Measurements from ENCODE around the gene SLC35A3. TPM values are rescaled to one million over a fixed set of nuclear protein-coding genes. Genes with fewer than 3 reads are reported as not detected.
"Not testable (repeated sequence)": the region's sequence is repeated elsewhere in the genome, so short reads cannot be mapped to it uniquely, and the experiment has no call there.

Gene SLC35A3
- total and polyA plus RNA-seq, 9 donors = 8.7 to 17.7 (median 12.6) TPM

DNA sequence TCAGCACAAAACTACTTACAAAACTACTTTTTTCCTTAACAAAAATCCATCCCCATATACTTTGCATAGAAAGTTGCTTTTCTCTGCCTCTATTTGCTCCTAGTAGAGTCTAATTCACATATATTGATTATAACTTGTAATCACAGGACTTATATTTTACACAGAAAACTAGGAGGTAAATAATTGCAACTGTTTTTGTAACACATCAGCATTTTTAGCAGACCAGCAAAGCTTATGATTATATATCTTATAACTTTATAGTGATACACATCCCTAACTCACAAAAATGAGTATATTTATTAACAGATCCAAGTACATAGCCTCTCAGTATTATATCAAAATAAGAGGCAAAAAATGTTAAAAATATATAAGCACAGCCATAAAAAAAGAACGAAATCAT, 17.3 kb upstream of the SLC35A3 start:
- no peak for DNase-seq
- H3K36me3 ChIP-seq (ENCODE audit: control insufficient read depth, insufficient read depth, low read length) = no peaks in the 10 kb centered on the region
- no CpG with 5 or more reads among the region's 1 CpG for WGBS (ENCODE audit: insufficient coverage)
- no peaks in the 10 kb centered on the region for H3K4me1 ChIP-seq (ENCODE audit: control insufficient read depth, insufficient read depth, low read length)
- H3K27ac ChIP-seq (ENCODE audit: low read length) = no peak overlapping the region
- H3K9me3 ChIP-seq (replicated peaks; ENCODE audit: control insufficient read depth, low read depth, low read length) = no peaks in the 10 kb centered on the region
- no peak overlapping the region for H3K4me3 ChIP-seq (ENCODE audit: low read length)
- H3K27me3 ChIP-seq (ENCODE audit: control insufficient read depth, insufficient read depth, low read length) = no peaks in the 10 kb centered on the region

DNA sequence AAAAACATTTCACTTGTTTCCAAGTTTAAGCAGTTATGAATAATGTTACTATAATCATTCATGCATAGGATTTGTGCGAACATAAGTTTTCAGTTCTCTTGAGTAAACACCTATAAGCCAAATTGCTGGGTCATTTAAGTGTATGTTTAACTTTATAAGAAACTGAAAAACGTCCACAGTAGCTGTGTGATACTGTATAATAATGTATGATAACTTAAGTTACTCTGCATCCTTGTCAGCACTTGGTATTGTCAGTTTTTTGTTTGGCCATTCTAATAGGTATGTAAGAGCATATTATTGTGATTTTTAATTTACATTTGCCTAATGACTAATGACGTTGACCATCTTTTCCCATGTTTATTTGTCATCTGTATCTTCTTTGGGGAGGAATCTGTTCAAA, 14.4 kb upstream of the SLC35A3 start:
- no peak overlapping the region for H3K4me3 ChIP-seq (ENCODE audit: low read length)
- no peaks in the 10 kb centered on the region for H3K9me3 ChIP-seq (replicated peaks; ENCODE audit: control insufficient read depth, low read depth, low read length)
- no peaks in the 10 kb centered on the region for H3K27me3 ChIP-seq (ENCODE audit: control insufficient read depth, insufficient read depth, low read length)
- no peaks in the 10 kb centered on the region for H3K4me1 ChIP-seq (ENCODE audit: control insufficient read depth, insufficient read depth, low read length)
- no peak for DNase-seq
- no peaks in the 10 kb centered on the region for H3K36me3 ChIP-seq (ENCODE audit: control insufficient read depth, insufficient read depth, low read length)
- H3K27ac ChIP-seq (ENCODE audit: low read length) = no peak overlapping the region
- WGBS (ENCODE audit: insufficient coverage) = no CpG with 5 or more reads among the region's 3 CpGs

DNA sequence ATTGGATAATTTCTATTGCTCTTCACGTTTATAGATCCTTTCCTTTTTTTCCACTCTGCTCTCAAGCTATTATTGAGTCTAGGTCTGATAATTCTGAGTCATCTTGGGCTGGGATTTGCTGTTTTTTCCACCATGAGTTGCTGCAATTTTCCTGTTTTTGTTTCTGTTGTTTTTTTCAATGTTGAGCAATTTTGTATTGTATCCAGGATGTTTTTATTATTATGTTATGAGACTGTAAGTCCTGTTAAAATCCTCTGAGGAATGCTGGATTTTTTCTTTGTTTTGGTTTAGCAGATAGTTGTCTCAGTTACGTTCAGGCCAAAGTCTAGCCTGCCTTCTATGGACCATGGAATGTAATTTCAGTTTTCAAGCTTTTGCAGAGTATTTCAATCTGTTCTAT, 13.0 kb upstream of the SLC35A3 start:
- H3K4me3 ChIP-seq (ENCODE audit: low read length) = no peak overlapping the region
- no peaks in the 10 kb centered on the region for H3K36me3 ChIP-seq (ENCODE audit: control insufficient read depth, insufficient read depth, low read length)
- peak; percentile 89 for DNase-seq
- H3K9me3 ChIP-seq (replicated peaks; ENCODE audit: control insufficient read depth, low read depth, low read length) = no peaks in the 10 kb centered on the region
- no peaks in the 10 kb centered on the region for H3K27me3 ChIP-seq (ENCODE audit: control insufficient read depth, insufficient read depth, low read length)
- WGBS (ENCODE audit: insufficient coverage) = 0% methylated on average over 1 of the region's 2 CpGs
- H3K4me1 ChIP-seq (ENCODE audit: control insufficient read depth, insufficient read depth, low read length) = no peaks in the 10 kb centered on the region
- H3K27ac ChIP-seq (ENCODE audit: low read length) = no peak overlapping the region

DNA sequence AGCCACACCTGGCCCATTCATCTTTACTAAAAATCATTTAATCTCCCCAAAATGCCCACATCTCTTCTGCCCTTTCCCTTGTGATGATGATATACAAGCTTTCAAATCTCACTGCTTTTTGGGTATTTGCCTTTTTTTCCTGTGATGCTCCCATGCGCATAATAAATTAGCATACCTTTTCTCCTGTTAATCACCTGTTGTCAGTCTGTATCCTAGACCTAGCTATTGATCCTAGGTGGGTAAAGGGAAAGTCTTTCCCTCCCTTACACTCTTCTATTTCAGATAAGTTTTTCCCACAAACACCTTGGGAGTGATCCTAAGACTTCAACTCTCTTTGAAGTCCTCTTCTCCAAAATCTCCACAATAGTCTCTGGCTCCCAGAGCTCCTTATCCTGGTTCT, 12.0 kb upstream of the SLC35A3 start:
- no peaks in the 10 kb centered on the region for H3K36me3 ChIP-seq (ENCODE audit: control insufficient read depth, insufficient read depth, low read length)
- no peaks in the 10 kb centered on the region for H3K4me1 ChIP-seq (ENCODE audit: control insufficient read depth, insufficient read depth, low read length)
- no peak overlapping the region for H3K4me3 ChIP-seq (ENCODE audit: low read length)
- no CpG with 5 or more reads among the region's 1 CpG for WGBS (ENCODE audit: insufficient coverage)
- no peaks in the 10 kb centered on the region for H3K27me3 ChIP-seq (ENCODE audit: control insufficient read depth, insufficient read depth, low read length)
- no peak for DNase-seq
- H3K9me3 ChIP-seq (replicated peaks; ENCODE audit: control insufficient read depth, low read depth, low read length) = no peaks in the 10 kb centered on the region
- no peak overlapping the region for H3K27ac ChIP-seq (ENCODE audit: low read length)

DNA sequence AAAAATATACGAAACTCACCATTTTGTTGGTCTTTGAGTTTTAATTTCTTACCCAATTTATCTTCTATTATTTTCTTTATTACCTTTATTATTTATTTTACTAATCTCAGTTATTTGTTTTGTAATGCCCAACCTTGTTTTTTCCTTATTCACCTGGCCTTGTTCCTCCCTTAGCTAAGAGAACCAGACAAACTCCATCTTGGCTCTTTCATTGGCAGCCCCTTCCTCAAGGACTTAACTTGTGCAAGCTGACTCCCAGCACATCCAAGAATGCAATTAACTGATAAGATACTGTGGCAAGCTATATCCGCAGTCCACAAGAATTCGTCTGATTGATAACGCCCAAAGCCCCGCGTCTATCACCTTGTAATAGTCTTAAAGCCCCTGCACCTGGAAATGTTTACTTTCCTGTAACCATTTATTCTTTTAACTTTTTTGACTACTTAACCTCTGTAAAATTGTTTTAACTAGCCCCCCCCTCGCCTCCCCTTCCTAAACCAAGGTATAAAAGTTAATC, 10.5 kb upstream of the SLC35A3 start:
- H3K27me3 ChIP-seq (ENCODE audit: control insufficient read depth, insufficient read depth, low read length); H3K36me3 ChIP-seq (ENCODE audit: control insufficient read depth, insufficient read depth, low read length); H3K4me1 ChIP-seq (ENCODE audit: control insufficient read depth, insufficient read depth, low read length); H3K27ac ChIP-seq (ENCODE audit: low read length); DNase-seq; H3K9me3 ChIP-seq (replicated peaks; ENCODE audit: control insufficient read depth, low read depth, low read length); H3K4me3 ChIP-seq (ENCODE audit: low read length): not testable (repeated sequence)
- WGBS (ENCODE audit: insufficient coverage) = 46% methylated on average over 6 of the region's 7 CpGs

DNA sequence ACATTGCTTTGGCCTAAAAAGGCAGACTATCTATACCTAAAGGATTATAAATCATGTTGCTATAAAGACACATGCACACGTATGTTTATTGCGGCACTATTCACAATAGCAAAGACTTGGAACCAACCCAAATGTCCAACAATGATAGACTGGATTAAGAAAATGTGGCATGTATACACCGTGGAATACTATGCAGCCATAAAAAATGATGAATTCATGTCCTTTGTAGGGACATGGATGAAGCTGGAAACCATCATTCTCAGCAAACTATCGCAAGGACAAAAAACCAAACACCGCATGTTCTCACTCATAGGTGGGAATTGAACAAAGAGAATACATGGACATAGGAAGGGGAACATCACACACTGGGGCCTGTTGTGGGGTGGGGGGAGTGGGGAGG, 9.5 kb upstream of the SLC35A3 start:
- H3K9me3 ChIP-seq (replicated peaks; ENCODE audit: control insufficient read depth, low read depth, low read length); H3K27ac ChIP-seq (ENCODE audit: low read length); H3K27me3 ChIP-seq (ENCODE audit: control insufficient read depth, insufficient read depth, low read length); DNase-seq; H3K4me3 ChIP-seq (ENCODE audit: low read length); H3K36me3 ChIP-seq (ENCODE audit: control insufficient read depth, insufficient read depth, low read length); H3K4me1 ChIP-seq (ENCODE audit: control insufficient read depth, insufficient read depth, low read length): not testable (repeated sequence)
- no CpG with 5 or more reads among the region's 5 CpGs for WGBS (ENCODE audit: insufficient coverage)

DNA sequence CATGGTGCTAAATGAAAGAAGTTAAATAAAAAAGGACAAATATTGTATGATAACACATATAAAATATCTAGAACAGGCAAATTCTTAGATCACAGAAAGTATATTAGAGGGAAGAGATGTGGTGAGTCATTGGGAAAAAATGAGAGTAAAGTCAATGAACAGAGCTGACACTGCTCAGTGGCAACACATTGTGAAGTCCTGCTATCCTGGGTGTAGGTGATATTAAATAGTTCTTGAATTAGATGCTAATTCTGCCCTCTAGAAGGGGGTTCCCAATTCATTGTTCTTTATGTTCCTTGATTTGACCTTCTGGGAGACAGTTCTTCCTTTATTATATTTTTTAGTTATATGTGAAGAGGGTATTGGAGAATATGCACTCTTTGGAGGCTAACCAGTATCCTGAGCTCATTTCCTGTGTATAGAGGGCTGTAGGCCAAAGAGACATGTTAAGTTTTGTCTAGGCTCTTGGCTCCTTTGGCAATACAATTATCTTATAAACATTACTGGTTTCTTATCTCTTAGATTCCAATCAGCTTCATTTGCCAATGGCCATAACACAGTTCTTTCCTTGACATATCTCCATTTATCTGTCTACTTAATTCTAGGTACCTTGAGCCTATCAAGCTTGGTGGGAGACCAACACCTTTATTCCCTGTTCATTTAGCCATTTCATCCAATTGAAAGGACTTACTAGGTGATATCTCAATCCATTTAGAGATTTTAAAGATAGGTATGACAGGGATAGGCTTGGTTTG, 6.6 kb upstream of the SLC35A3 start:
- Histone ChIP-seq H3K27me3 (ENCODE audit: control insufficient read depth, insufficient read depth, low read length) (no peaks in the 10 kb centered on the region), H3K27ac (ENCODE audit: low read length) (no peak overlapping the region), H3K36me3 (ENCODE audit: control insufficient read depth, insufficient read depth, low read length) (no peaks in the 10 kb centered on the region), H3K4me3 (ENCODE audit: low read length) (no peak overlapping the region), H3K4me1 (ENCODE audit: control insufficient read depth, insufficient read depth, low read length) (no peaks in the 10 kb centered on the region), H3K9me3 (replicated peaks; ENCODE audit: control insufficient read depth, low read depth, low read length) (no peaks in the 10 kb centered on the region)
- DNase-seq = no peak

DNA sequence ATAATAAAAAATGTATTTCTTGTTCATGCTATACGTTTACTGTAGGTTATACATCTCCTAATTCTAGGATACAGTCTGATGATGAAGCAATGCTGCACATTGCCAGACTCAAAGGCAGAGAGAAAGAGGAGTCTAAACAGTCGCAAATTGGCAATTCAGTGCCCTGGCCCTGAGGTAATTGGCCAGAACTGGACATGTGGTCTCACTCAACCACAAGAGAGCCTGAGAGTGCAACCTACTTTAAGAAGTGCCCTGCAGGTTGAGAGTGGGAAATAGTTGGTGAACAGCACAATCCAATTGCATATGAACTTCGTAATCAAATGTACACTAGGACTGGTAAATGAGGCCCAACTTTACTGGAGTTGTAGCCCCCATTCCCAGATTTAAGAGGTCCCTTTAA, 5.0 kb upstream of the SLC35A3 start:
- WGBS (ENCODE audit: insufficient coverage) = 43% methylated on average over 1 of the region's 3 CpGs
- no peaks in the 10 kb centered on the region for H3K9me3 ChIP-seq (replicated peaks; ENCODE audit: control insufficient read depth, low read depth, low read length)
- no peaks in the 10 kb centered on the region for H3K36me3 ChIP-seq (ENCODE audit: control insufficient read depth, insufficient read depth, low read length)
- H3K27ac ChIP-seq (ENCODE audit: low read length) = no peak overlapping the region
- no peak overlapping the region for H3K4me3 ChIP-seq (ENCODE audit: low read length)
- DNase-seq = no peak
- peaks cover 5% of the 10 kb centered on the region for H3K4me1 ChIP-seq (ENCODE audit: control insufficient read depth, insufficient read depth, low read length)
- no peaks in the 10 kb centered on the region for H3K27me3 ChIP-seq (ENCODE audit: control insufficient read depth, insufficient read depth, low read length)

DNA sequence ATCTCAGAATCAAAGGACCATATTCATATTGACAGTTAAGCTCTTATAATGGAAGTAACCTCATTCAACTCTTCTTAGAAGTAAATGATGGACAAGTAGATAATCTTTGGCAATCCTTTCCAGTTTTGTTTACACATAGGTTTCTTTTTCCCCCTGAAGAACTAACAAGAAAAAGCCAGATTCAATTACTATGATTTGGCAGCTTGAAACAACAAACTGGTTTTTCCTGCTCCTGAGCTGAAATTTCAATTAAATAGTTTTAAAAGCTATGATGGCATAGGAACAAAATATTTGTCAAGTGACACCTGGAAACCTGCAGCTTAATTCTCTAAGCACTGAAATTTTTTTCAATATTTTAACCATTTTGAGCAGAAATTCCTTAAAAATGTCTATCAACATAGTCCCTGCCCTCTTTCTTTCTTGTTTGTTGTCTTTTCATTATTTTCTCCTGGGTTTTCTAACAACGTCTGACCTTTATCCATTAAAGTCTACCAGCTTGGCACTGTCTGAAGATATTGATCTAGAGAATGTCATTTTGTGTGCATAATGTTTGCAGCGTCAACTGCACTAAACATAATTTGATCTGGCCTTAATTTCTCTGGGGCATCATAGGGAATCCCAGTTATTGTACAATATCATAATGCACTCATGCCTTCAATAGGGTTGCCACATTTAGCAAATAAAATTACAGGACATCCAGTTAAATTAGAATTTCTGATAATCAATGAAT, 4.0 kb upstream of the SLC35A3 start:
- Histone ChIP-seq H3K9me3 (replicated peaks; ENCODE audit: control insufficient read depth, low read depth, low read length) (no peaks in the 10 kb centered on the region), H3K27me3 (ENCODE audit: control insufficient read depth, insufficient read depth, low read length) (no peaks in the 10 kb centered on the region), H3K4me1 (ENCODE audit: control insufficient read depth, insufficient read depth, low read length) (peaks cover 5% of the 10 kb centered on the region), H3K36me3 (ENCODE audit: control insufficient read depth, insufficient read depth, low read length) (no peaks in the 10 kb centered on the region), H3K27ac (ENCODE audit: low read length) (no peak overlapping the region), H3K4me3 (ENCODE audit: low read length) (no peak overlapping the region)
- WGBS (ENCODE audit: insufficient coverage) = no CpG with 5 or more reads among the region's 2 CpGs
- no peak for DNase-seq

DNA sequence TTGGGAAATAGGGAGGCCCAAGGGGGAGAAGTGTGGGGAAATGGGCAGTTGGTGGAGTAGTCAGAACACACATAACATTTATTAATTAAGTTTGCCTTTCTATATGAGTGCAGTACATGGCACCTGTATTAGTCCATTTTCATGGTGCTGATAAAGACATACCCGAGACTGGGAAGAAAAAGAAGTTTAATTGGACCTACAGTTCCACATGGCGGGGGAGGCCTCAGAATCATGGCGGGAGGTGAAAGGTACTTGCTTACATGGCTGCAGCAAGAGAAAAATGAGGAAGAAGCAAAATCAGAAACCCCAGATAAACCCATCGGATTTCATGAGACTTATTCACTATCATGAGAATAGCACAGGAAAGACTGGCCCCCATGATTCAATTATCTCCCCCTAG, 1.6 kb upstream of the SLC35A3 start:
- 86% methylated on average over 2 of the region's 4 CpGs for WGBS (ENCODE audit: insufficient coverage)
- Histone ChIP-seq H3K27me3 (ENCODE audit: control insufficient read depth, insufficient read depth, low read length) (no peaks in the 10 kb centered on the region), H3K4me3 (ENCODE audit: low read length) (no peak overlapping the region), H3K36me3 (ENCODE audit: control insufficient read depth, insufficient read depth, low read length) (no peaks in the 10 kb centered on the region), H3K4me1 (ENCODE audit: control insufficient read depth, insufficient read depth, low read length) (peaks cover 5% of the 10 kb centered on the region), H3K27ac (ENCODE audit: low read length) (no peak overlapping the region), H3K9me3 (replicated peaks; ENCODE audit: control insufficient read depth, low read depth, low read length) (no peaks in the 10 kb centered on the region)
- no peak for DNase-seq

All from muscle of leg (tissue), 11 donors.